Activated CD8-positive, alpha-beta memory T cell treated with anti-CD3 and anti-CD28 coated beads for 36 hours (primary cell): Measurements from ENCODE around the gene C18orf63. TPM values are rescaled to one million over a fixed set of nuclear protein-coding genes. Genes with fewer than 3 reads are reported as not detected.

Source experiments
- CTCF ChIA-PET: fragments of 350-600 bp; sonication (Branson Sonifier 250); formaldehyde crosslinking; loops from one replicate; lab custom pipeline; 2021; ENCODE audit warnings: antibody characterized with exemption; lab: Charles Lee
- POLR2A ChIA-PET: fragments of 350-600 bp; sonication (Branson Sonifier 250); formaldehyde crosslinking; loops from one replicate; lab custom pipeline; 2021; ENCODE audit warnings: antibody characterized with exemption; lab: Charles Lee
- total RNA-seq, 2 experiments: library from RNA; stranded (reverse); gene quantifications; one replicate each; pipeline ENCODE4 v1.2.3, GENCODE V29; 2021

Gene C18orf63
- total RNA-seq, 2 experiments from 2014 or later = not detected

DNA sequence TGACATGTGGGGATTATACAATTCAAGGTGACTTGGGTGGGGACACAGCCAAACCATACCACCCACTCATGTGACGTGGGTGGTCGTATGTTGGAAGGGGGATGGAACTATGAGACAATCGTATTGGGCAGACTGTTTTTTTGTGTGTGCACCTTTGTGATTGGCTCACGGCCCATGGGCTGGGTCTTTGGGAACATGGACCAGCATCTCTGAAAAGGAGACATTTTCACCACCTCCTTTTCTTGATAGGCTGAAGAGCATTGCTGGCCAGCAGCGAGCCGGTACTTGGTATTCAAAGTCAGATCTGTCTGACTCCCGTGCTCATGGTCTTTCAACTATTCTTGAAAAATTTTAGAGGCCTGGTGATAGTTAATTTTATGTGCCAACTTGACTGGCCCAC is 79.4 kb downstream of the C18orf63 start:
- POLR2A ChIA-PET = no interaction called here

DNA sequence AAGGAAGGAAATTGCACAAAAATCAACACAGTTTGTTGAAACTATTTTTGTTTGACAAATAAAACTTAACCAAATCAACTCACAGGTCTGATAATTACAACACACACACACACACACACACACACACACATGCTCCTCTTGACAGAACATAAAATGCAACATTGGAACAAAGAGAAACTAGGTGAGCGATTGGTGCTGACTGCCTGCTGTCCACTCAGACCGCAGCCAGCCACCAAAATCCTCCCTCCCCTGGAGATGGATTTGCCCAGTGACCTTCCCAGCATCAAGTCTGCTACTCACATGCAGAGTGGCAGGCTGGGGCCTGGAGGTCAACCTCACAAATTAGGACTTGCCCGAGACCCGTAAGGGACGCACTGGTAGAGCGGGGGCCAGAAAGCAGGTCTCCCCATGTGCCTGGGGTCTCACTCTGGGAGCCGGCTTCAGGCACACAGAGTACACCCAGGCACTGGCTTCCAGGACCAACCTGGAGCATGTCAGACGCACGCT is 80.1 kb downstream of the C18orf63 start:
- ChIA-PET CTCF (no interaction called here), POLR2A (no interaction called here)

More for the DNA sequence above, 79.4 kb downstream of the C18orf63 start:
- CTCF ChIA-PET = no interaction called here

DNA sequence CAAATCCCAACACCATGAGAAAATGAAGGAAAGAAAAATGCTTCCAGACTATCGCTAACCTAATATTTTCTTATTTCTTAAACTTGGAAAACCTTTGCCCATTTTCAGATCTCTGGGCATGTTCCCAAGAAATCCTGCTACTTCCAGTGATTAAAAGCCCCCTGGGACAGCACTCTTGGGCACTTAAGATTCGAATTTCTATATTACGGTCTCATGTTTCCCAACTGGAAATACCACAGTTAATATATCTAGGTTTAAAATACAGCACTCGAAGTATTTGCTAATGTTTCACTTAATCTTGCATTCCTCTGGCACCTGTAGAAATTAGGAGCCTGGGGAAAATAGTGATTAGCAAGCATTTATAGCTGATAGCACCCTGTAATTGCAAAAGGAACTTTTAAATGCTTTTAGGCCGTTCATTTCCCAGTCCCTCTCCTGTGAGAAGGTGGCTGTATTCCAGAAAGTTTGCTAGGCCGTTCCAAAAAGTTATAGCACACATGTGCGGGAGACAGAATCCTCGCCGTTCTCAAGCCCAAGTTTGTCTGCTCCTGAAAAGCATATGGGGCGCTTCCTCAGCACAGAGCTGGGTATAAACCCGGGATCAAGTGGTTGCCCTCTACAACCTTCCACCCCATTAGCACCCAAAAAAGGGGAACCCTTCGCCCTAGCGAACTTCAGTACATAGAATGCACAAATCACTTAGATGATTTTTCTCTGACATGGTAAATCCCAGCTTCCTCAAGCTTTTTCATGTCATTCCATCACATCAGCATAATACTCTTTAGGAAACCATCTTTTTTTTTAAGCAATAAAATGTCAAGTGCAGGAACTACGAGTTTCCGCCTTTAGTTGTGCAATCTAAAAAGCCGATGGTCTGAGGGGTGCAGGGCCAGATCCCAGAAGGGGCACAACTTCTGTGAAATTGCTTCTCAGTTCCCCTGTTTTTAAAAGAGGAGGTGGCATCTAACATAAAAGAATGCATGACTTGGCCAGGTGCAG is 80.8 kb downstream of the C18orf63 start:
- CTCF ChIA-PET = no interaction called here
- POLR2A ChIA-PET = no interaction called here

DNA sequence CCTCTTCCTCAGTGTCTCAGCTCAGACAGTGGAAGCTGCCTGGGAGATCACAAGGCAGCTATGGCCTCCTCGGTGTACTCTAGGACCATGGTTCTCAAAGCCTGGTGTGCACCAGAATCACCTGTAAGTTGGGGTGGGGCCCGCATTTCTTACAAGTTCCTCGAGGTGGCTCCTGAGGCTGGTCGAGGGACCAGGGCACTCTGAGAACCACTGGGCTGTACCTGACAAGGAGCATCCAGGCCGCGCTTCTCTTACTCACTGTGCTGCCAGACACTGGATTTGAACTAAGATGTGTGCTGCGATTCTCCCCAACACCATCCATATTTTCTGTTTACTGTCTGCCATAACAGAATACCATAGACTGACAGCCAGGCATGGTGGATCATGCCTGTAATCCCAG is 81.9 kb downstream of the C18orf63 start:
- ChIA-PET CTCF (no interaction called here), POLR2A (no interaction called here)

DNA sequence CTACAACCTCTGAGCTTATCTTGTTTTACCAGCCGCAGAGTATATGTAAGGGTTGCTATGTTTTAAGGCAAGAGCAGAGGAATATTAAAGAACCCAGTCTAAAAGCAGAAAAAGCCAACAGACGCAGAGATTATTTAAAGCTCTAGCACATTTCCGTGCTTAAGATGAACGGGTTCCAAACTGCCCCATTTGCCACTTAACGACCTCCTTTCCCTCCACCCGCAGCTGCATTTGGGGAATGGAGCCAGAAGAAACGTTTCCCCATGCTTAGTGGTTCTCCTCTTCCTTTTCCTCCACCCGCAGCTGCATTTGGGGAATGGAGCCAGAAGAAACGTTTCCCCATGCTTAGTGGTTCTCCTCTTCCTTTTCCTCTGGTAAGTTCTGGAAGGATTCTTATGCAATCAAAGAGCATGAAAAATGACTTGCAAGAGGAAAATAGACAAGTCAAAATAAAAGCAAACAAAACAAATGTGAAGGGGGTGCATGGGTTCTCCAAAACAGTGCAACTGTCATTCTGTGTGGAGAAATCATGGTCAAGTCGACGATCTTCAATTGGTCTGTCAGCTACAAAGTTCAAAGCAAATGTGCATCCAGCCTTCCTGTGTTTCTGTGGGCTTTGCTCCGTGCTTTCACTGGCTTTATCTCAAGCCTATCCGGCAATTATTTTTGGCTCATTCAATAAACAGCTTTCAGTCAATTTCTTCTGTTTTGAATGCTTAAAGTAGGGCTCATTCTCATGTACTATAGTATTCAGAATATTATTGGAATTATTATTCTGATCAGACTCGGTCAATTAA is 83.7 kb downstream of the C18orf63 start:
- ChIA-PET CTCF (no interaction called here), POLR2A (no interaction called here)

DNA sequence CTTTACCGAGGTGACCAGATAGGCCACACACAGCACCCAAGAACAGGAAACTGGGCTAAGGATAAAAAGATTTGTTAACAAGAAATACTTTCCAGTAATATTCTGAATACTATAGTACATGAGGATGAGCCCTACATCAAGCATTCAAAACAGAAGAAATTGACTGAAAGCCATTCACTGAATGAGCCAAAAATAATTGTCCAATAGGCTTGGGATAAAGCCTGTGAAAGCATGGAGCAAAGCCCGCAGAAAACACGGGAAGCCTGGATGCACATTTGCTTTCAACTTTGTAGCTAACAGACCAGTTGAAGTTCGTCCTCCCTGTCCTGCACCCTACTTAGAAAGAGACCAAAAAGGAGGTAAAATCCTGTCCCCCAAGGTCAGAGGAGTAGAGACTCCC is 85.2 kb downstream of the C18orf63 start:
- CTCF ChIA-PET = no interaction called here

DNA sequence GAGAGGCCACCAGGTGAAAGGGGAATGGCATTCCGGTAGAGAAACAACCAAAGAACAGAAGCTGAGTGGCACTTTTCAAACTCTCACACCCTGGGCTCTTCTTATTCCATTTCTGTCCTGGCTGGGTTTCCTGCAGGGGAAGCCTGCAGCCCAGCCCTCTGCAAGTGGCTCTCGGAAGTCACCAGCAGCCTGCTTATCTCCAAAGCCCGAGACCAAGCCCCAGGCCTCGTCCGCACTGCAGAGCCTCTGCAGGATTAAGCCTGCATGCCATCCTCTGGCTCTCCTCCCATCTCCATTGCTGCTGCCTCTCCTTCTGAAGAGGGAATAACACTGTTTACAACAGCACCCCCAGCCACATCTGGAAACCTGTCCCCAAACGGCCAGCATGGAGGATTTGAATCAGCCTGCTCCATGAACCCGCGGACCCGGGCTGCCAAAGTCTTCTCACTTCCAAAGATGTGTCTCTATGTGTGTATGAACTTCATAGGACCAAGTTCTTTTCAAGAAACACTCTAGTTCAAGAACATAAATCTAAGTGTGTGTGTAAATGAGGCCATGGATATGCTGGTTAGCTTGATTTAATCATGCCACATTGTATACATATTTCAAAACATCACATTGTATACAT is 87.3 kb downstream of the C18orf63 start:
- CTCF ChIA-PET = no interaction called here
- POLR2A ChIA-PET = no interaction called here

More for the DNA sequence above, 85.2 kb downstream of the C18orf63 start:
- POLR2A ChIA-PET = no interaction called here

DNA sequence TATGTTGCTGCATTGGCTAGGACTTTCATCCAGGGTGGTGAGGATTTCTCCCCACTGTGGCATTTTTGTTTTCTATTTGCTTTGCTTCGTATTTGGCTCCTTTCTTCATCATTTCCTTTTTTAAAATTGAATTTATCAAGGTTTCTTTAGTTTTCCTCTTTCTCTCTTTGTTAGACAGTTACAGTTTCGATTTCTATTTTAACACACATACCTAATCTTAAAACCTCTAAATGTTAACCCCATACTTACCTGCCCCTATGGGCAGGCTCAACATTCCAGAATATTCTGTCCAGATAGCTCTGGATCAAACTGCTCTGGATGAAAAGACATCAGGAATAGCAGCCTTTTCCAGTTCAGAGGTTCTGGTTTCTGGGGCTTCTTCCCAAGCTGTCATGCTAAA is 92.2 kb downstream of the C18orf63 start:
- CTCF ChIA-PET = no interaction called here
- POLR2A ChIA-PET = no interaction called here

Other genes with a start within 250 kb of the C18orf63 start
- 1 to 10 TPM; 1.1 to 1.4 TPM for gene FBXO15, start 168.0 kb upstream of the C18orf63 start, total RNA-seq
- 10 to 100 TPM; 66.4 to 74.7 TPM for gene TIMM21, start 167.3 kb upstream of the C18orf63 start, total RNA-seq
- gene CYB5A, start 23.9 kb upstream of the C18orf63 start, total RNA-seq = 10 to 100 TPM; 63.0 to 70.5 TPM
- not detected for gene DIPK1C, start 141.5 kb downstream of the C18orf63 start, total RNA-seq
- 100 to 1,000 TPM; 203 to 213 TPM for gene CNDP2, start 180.5 kb downstream of the C18orf63 start, total RNA-seq
- gene CNDP1, start 218.7 kb downstream of the C18orf63 start, total RNA-seq = not detected